PFSK-1 (cell line): ENCODE results near the gene TIMD4.

Experiments used
- FOXP2 ChIP-seq: optimal IDR thresholded peaks from 2 replicates; pipeline ENCODE3; 2011; ENCODE audit warnings: borderline replicate concordance, control low read depth, inconsistent platforms; ENCODE audit not compliant: insufficient read depth; ENCODE audit errors: extremely low read length, extremely low read depth
- POLR2AphosphoS5 ChIP-seq: IDR thresholded peaks from 2 replicates; pipeline ENCODE4 v1.6.1; 2012; ENCODE audit warnings: low read depth, mild to moderate bottlenecking, control low read depth, low read length, moderate library complexity
- SIN3A ChIP-seq: IDR thresholded peaks from 2 replicates; pipeline ENCODE4 v1.6.1; 2012; ENCODE audit warnings: mild to moderate bottlenecking, low read length, moderate library complexity, borderline replicate concordance; ENCODE audit not compliant: insufficient read depth
- TAF1 ChIP-seq: IDR thresholded peaks from 2 replicates; pipeline ENCODE4 v1.6.1; 2012; ENCODE audit warnings: low read length, control low read depth, borderline replicate concordance; ENCODE audit not compliant: insufficient read depth
- TF ChIP-seq, protein P1 (sequence below), 2 experiments: IDR thresholded peaks; 2 replicates each; pipeline versions ENCODE4 v1.6.1 to v1.8.0; 2011 to 2012; ENCODE audit warnings: low read depth in 2 of 2, low read length in 2 of 2, control low read depth in 1 of 2, inconsistent platforms in 1 of 2, mild to moderate bottlenecking in 1 of 2, moderate library complexity in 1 of 2; ENCODE audit not compliant: insufficient read depth in 1 of 2

TIMD4 gene

DNA sequence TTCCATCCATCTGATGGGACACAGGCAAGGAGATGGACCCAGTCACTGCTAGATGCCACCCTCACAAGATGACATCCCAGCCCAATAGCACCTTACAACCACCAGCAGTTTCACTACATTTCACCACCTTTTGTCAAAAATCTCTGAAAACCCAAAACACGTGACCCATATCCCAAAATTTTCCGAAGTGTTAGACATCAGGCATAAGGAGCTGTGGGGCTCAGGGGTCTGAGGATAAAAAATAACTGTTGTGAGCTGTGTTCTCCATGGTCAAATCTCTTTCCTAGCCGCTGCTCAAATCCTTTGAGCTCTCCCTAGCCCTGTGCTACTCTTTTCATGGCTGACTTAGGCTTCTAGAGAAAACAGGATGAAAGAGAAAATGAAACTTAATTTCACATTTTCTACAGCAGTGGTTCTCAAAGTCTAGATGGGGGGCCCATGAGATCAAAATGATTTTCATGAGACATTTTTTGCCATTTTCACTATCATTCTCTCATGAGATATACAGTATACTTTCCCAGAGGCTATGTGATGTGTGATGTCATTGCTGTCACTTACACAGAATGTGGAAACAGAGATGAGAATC, 40.7 kb downstream of the TIMD4 start:
- TF ChIP-seq POLR2AphosphoS5 (no peak), TAF1 (no peak), FOXP2 (no peak)

DNA sequence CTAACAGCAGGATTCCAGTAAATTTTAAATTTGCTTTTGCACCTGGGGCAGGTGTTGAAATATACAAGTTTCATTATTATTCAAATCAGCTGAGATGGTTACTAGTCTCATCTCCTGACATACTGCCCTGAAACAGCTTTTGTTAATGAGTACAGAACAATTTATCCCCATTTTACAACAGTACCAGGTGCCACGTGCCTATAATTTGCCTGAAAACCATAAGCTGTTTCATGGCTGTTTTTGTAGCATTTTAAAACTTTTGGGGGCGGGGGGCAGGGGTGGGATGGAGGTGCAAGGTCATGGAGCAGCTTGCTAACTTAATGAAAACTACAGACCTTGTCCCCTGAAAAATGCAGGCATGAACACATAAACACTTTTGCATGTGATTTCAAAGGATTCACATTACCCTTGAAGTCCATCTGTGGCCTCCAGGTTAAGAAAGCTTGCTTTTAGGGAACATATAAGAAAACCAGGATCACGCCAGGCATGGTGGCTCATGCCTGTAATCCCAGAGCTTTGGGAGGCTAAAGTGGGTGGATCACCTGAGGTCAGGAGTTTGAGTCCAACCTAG, 42.1 kb downstream of the TIMD4 start:
- no peak for TF ChIP-seq POLR2AphosphoS5
- no peak for TF ChIP-seq SIN3A
- TF ChIP-seq, protein P1, sequence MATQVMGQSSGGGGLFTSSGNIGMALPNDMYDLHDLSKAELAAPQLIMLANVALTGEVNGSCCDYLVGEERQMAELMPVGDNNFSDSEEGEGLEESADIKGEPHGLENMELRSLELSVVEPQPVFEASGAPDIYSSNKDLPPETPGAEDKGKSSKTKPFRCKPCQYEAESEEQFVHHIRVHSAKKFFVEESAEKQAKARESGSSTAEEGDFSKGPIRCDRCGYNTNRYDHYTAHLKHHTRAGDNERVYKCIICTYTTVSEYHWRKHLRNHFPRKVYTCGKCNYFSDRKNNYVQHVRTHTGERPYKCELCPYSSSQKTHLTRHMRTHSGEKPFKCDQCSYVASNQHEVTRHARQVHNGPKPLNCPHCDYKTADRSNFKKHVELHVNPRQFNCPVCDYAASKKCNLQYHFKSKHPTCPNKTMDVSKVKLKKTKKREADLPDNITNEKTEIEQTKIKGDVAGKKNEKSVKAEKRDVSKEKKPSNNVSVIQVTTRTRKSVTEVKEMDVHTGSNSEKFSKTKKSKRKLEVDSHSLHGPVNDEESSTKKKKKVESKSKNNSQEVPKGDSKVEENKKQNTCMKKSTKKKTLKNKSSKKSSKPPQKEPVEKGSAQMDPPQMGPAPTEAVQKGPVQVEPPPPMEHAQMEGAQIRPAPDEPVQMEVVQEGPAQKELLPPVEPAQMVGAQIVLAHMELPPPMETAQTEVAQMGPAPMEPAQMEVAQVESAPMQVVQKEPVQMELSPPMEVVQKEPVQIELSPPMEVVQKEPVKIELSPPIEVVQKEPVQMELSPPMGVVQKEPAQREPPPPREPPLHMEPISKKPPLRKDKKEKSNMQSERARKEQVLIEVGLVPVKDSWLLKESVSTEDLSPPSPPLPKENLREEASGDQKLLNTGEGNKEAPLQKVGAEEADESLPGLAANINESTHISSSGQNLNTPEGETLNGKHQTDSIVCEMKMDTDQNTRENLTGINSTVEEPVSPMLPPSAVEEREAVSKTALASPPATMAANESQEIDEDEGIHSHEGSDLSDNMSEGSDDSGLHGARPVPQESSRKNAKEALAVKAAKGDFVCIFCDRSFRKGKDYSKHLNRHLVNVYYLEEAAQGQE (IDR thresholded peaks at IDR 0.05; ENCODE audit: insufficient read depth in 1 of 2, low read depth in 2 of 2, low read length in 2 of 2), result no peak
- no peak for TF ChIP-seq TAF1
- TF ChIP-seq FOXP2, result no peak

DNA sequence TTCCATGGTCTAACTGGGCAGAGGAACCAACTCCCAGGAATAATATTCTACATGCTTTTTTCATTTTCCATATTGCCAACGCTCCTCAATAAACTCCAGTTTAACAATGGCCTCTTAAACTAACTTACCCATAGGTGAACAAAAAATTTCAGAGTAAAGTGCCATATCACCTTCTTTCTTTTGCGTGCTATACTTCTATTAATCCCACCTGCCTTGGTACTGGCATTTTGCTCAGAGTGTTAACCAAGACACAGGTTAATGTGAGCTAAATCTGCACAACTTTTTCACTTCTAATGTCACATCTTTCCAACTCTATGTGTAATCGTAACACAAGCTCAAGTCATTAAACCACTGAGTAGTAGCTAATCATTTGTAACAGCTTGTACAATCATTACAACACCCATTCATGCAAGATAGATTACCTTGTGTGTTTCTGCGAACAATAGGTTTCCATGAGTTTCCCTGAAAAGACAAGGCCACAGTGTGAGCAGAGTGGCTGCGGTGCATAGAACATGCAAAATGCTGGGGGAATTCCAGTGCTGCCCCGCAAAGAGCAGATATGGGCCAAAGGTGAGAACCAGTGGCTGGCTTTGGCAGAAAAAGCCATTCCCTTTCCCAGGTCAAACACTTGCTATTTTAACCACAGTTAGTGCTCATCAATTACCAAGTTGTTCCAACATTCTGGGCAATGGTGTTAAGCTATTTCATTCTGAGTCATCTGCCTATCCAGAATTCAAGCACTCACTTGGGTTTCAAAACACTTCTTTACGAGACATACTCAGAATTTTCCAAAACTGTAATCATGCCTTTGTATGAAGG, 42.8 kb downstream of the TIMD4 start:
- TF ChIP-seq POLR2AphosphoS5, result no peak
- no peak for TF ChIP-seq SIN3A
- TF ChIP-seq, protein P1 (IDR thresholded peaks at IDR 0.05; ENCODE audit: insufficient read depth in 1 of 2, low read depth in 2 of 2, low read length in 2 of 2), result no peak
- TF ChIP-seq TAF1, result no peak
- TF ChIP-seq FOXP2, result no peak

DNA sequence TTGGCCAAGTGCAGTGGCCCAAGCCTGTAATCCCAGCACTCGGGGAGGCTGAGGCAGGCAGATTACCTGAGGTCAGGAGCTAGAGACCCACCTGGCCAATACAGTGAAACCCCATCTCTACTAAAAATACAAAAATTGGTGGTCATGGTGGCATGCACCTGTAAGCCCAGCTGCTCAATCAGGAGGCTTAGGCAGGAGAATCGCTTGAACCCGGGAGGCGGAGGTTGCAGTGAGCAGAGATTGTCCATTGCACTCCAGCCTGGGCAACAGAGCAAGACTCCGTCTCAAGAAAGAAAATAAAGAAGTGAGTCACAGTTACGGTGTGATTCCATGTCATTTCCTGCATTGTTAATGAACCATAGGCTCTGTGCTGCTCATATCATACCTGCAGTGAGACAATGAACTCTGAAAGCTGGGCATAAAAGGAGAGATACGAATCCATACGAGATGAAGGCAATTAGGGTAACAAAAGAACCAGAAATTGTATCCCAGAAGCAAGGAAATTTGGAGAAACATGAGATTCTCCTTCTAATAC, 44.6 kb downstream of the TIMD4 start:
- TF ChIP-seq SIN3A (no peak), POLR2AphosphoS5 (no peak)

DNA sequence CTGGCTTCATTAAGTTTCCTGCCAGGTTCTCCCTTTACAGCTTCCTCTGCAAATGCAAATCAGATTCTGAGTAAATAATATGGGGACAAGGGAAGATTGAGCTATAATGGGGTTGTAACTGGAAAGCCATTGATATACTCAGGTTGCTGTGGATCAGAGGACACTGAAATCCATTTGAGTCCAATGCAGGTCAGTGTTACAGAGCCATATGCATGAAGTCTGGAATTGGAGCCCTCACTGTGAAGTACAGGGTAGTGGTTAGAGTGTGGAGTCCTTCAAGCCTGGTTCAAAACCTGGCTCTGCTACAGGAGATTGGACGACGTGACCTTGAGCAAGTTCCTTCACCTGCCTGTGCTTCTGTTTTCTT, 48.7 kb downstream of the TIMD4 start:
- TF ChIP-seq POLR2AphosphoS5 (no peak), TAF1 (no peak), SIN3A (no peak), FOXP2 (no peak)
- TF ChIP-seq, protein P1 (IDR thresholded peaks at IDR 0.05; ENCODE audit: insufficient read depth in 1 of 2, low read depth in 2 of 2, low read length in 2 of 2), result no peak

DNA sequence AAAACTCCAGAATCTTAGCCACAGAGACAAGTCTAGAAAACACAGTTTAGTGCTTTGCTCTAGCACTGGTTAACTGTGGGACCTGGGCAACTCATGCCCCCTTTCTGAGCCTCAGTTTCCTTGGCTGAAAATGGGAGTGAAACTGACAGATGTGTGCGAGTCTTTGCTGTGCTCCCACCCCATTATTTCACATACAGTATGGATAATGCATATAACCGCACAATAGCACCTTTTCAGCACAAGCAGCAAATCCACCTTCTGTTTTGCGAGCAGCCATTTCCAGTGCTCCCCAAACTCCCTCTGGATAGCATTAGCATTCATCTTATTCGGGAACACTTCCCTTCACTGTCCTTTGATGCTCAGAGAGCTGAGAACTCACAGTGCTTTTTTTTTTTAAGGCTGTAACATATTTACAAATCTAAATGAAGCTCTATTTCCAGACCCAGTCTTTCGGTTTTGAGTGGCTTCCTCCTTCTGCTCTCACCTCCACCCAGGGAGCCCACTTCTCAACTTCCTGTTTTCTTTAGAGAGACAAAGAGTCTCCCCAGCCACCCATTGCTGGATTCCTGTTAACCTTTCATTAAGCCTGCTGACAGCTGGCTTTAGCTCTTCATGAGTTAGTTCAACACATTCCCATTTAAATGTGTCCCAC, 49.2 kb downstream of the TIMD4 start:
- TF ChIP-seq SIN3A (no peak), POLR2AphosphoS5 (no peak), FOXP2 (no peak), TAF1 (no peak)
- TF ChIP-seq, protein P1 (IDR thresholded peaks at IDR 0.05; ENCODE audit: insufficient read depth in 1 of 2, low read depth in 2 of 2, low read length in 2 of 2), result no peak
